AG20443 (cell line): ENCODE measurements around the gene COA3.

Experiments
- DNase-seq: peaks from one replicate; pipeline ENCODE4 v3.0.0; 2012; ENCODE audit warnings: low spot score, mixed read lengths

COA3 gene, protein sequence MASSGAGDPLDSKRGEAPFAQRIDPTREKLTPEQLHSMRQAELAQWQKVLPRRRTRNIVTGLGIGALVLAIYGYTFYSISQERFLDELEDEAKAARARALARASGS

DNA sequence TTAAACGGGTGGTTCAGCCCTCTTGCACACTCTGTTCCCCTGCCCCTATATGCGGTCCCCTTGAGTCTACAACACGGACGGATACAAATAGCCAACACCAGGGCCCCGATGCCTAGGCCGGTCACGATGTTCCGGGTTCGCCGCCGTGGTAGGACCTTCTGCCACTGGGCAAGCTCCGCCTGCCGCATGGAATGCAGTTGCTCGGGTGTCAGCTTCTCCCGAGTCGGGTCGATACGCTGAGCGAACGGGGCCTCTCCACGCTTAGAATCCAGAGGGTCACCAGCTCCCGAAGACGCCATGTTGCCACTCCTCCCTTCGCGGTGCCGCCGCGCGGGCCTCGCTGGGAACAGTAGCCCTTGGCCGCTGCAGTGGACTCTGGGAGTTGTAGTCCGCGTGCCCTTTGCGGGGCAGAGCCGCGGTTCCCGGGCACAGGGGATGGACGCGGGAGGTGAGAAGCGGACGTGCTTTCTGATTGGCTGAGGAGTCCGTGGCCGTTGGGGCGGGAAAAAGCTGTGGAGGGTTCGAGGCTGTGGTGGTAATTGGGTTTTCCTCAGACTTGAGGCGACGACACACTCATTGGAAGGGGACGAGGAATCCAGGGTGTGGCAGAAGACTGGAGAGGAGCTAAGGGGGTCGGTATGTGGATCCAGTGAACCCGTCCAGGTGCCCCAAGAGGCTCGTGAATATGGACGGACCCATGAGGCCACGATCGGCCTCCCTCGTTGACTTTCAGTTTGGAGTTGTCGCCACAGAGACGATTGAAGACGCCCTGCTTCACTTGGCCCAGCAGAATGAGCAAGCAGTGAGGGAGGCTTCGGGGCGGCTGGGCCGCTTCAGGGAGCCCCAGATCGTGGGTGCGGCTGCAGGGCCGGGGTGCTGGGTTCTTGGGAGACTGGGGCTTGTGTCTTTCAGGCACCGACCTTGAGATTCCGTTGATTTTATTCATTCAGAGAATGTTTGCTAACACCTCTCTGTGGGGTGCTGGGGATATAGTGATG lies at the start of gene COA3, which contains the start of gene CNTD1:
Gene COA3, minus strand, starts transcription at position 322 of the 998 bp plus-strand sequence. Its CDS starts 23 bp downstream, at position 299.
Gene CNTD1, plus strand, starts transcription at position 479 of the 998 bp plus-strand sequence. Its CDS starts 207 bp downstream, at position 686.
- peak; percentile 95 for DNase-seq

DNA sequence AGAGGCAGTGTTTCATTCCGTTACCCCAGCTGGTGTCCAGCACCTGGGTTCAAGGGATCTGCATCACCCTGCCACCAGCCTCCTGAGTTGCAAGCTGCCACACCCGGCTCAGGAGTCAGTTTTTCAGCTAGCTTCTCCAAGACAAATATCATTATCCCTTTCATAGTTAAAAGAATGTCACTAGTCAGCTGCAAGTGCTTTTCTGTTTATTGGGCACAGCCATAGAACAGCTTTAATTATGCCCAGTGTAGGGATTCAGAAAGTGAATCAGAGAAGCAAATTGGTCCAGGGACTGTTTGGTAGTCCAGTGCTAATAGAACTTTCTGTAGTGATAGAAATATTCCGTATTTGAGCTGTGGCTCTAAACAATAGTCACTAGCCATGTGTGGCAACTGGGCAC lies 49.6 kb upstream of the COA3 start:
- DNase-seq: no peak

DNA sequence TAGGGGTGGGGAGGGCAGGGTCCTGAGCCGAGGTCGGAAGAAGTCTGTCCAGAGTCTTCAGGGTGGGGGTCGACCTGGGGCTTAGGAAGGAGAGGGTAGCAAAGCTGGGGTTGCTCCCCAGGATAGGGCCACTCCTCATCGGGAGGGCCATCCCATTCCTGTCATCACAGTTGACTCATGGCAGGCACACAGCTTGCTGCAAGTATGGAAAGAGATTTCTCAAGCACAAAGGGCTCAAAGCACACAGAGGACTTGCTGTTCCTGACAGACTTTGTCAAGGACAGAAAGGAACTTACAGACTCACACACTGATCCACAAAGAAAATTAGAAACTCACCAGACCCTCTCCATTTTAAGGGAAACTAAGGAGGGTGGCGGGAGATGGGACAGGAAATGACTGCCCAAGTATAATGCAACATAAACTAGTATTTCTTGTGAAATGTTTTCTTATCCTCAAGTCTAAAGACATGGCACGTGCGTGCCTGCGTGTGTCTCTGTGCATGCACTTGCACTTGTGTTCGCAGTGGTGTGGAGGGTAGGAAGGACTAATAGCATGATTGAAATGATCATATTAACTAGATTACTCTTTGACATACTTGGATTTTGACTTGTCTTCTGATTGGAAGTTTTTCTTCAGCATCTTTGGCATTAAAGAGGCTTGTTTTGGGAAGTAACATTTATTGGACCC lies 48.2 kb upstream of the COA3 start:
- peak; percentile 73 for DNase-seq

DNA sequence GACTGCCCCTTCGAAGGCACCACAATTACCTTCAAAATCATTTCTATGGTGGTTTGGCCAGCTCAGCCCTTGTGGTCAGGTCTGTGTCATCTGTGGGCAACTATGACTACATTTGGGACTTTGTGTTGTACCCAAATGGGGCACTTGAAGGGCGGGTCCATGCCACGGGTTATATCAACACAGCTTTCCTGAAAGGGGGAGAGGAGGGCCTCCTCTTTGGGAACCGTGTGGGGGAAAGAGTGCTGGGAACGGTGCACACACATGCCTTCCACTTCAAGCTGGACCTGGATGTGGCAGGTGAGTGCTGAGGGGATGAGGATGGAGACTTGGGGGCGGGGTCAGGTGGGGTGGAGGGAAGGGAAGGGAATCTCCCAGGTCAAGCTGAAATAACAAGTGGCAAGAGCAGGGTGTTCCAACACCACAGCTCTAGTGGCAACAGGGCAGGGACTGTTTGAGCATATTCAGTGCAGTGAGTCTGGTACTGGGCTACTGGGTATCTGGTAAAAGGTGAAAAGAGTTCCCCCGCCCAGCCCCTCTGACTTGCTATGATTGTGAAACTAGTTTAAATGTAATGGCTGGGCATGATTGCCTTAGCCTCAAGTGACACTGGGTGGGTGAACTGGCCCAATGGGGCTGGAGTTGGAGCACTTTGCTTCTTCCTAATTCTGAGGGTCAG lies 47.6 kb upstream of the COA3 start:
- DNase-seq: no peak

DNA sequence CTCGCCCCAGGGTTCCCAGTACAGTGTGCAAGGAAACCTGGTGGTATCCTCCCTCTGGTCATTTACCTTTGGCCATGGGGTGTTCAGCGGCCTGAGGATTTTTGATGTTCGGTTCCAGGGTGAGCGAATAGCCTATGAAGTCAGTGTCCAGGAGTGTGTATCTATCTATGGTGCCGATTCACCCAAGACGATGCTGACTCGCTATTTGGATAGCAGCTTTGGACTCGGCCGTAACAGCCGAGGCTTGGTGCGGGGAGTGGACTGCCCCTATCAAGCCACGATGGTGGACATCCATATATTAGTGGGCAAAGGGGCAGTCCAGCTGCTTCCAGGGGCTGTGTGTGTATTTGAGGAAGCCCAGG lies 47.0 kb upstream of the COA3 start:
- no peak for DNase-seq

DNA sequence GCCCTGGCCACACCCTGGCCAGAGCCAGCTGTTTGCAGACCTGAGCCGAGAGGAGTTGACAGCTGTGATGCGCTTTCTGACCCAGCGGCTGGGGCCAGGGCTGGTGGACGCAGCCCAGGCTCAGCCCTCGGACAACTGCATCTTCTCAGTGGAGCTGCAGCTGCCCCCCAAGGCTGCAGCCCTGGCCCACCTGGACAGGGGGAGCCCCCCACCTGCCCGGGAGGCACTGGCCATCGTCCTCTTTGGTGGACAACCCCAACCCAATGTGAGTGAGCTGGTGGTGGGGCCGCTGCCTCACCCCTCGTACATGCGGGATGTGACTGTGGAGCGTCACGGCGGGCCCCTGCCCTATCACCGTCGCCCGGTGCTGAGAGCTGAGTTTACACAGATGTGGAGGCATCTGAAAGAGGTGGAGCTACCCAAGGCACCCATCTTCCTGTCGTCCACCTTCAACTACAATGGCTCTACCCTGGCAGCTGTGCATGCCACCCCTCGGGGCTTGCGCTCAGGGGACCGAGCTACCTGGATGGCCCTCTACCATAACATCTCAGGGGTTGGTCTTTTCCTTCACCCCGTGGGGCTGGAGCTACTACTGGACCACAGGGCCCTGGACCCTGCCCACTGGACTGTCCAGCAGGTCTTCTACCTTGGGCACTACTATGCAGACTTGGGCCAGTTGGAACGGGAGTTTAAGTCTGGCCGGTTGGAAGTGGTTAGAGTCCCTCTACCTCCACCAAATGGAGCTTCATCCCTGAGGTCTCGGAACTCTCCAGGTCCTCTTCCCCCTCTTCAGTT lies 46.5 kb upstream of the COA3 start:
- DNase-seq: no peak

DNA sequence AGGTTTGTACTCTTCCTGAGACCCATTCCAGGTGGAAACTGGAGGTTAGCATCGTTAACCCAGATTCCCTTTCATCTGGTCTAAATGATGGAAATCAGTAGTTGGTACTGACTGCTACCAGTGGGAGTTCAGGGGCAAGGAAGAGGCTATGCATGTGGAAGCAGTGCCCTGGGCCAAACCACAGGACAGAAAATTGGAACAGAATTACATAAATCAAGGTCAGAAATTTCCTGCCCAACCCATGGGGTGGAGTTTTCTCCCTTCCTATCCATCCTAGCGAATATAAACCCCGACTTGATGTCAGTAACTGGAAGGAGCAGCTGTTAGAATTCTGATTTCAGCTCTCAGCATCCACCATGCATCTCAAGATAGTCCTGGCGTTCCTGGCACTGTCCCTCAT lies 45.8 kb upstream of the COA3 start, which contains the start of gene AOC2:
Gene AOC2, plus strand, starts transcription at position 310 of the 400 bp plus-strand sequence. Its CDS starts 47 bp downstream, at position 357.
- no peak for DNase-seq

DNA sequence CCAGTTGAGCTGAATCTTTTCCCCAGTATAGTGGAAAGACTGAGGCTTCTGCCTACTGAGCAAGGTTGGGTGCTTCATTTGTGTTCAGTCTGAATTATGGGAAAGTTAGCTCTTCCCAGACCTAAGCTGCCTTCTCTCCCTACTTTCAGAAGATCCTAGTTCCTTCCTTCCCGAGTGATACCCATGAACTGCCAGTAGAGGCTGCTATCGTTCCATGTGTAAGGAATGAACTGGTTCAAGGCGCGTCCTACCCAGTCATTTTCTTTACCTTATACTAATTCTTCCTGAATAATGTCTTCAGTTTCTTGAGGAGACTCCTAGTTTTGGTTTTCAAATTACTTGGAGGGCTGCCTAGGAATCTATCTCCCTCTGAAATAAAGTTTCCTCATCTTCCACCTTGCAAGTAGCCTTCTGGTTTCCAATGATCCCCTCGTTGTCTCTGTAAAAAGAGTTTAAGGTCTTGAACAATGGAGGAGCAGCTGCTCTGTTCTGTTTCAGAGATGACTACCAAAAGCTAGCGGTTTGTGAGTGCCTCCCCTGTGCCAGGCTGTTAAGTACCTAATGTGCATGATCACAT lies 44.9 kb upstream of the COA3 start:
- DNase-seq: peak; percentile 84

DNA sequence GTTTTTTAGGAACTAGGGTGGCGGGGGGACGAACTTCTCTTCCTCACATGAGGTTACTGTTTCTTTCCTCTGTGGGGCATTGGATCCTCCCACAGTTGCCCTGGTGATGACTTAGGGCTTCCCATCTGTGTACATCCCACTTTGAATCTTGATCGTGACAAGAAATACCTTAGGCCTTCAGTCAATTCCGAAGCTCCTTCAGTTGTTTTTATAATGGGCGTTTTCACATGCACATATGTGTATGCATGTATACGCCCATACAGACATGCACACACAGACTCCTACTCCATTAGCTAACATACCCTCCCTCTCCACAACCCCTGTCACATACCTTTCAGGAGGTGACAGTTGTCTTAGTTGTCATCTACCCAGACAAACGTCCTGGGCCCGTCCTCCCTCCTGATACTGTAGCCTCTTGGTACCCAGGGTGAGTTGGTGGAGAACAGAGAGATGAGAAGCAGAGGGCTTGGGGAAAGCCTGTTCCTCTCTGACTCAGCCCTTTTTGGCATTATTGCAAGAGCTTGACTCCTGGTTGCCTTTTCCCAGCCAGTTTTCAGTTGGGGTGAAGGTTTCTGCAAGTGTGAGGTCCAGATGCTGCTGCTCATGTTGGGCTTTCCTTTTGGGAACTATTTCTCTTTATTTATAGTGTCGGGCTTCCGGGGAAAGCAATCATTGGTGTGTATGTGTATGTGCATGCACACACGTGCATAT lies 43.6 kb upstream of the COA3 start:
- DNase-seq: peak; percentile 50

DNA sequence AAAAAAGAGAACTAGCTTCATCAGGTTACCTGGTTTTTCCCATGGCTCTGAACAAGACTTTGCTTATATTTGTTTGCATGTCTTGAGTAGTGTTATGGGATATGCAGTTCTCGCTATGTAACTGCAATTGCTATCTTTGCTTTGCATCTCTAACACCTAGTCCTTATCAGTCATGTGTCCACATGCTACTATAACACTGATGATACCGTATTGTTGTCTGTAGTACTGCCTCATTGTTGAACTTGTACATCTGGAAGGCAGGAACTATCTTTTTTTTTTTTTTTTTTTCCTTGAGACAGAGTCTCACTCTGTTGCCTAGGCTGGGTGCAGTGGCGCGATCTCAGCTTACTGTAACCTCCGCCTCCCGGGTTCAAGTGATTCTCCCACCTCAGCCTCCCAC lies 37.2 kb upstream of the COA3 start:
- DNase-seq: no peak

DNA sequence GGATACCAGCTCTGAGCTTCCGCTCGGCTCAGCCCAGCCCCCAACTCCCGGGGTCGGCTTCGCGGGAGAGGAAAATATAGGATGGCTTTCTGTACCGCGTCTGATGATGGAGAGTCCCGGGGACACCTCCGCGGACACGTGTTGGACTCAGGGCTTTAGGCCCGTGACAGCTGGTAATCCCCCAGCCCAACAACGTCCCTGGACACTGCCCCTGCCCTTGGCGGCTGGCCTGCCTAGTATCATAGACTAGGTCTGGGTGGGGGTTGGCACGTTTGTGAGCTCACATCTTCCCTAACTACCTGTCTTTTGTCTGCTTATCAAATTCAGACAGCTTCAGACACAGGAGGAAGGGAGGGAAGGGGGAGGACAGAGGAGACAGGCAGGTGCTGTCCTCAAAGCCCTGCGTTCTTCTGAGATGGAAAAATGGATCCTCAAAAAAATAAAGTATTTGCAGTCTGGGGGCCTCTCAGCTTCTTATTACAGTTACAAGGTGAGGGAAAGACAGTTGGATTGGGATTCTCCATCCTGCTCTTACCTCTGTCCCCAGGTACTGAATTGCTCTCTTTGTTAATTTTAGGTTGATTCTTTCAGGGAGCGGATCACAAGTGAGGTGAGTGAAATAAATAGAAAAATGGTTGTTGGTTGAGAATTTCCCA lies 35.4 kb upstream of the COA3 start:
- DNase-seq: no peak

DNA sequence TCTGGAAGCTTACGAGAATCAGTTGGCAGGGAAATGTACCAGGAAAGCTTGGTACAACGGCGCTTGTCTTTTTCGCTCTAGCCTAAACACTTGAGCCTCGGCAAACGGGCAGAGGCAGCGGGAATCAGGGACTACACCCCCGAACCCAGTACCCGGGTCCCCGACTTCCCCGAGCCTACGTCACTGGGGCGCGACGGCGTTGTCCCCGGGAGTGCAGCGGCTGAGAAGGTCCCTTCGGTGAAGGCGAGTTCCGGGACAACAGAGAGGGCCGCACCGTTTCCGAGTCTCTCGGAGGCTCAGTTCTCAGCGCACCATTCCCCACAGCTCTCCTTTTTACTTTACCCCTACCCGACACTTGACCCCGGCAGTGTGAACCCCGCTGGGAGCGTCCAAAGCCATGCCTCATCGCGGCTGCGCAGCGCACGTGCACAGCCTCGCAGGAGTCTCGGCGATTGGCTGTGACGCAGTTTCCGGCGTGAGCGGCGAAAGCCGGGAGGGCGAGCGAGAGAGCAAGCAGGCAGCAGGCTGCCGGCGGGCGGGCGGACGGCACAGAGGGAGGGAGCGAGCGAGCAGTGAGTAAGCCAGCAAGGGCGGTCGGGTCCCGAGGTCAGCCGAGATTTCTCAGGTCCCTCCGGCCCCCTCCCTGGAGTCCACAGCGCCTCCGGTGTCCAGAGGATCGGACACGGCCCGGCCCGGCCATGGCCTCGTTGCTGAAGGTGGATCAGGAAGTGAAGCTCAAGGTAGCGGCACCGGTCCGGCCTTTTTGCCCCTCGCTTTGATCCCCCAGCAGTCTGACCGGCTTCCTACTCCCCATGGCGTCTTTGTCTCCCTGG lies 34.6 kb upstream of the COA3 start, which contains the start of gene PSME3:
Gene PSME3, plus strand, starts transcription at position 464 of the 833 bp plus-strand sequence. Its CDS starts 235 bp downstream, at position 699.
- DNase-seq: peak; percentile 95

DNA sequence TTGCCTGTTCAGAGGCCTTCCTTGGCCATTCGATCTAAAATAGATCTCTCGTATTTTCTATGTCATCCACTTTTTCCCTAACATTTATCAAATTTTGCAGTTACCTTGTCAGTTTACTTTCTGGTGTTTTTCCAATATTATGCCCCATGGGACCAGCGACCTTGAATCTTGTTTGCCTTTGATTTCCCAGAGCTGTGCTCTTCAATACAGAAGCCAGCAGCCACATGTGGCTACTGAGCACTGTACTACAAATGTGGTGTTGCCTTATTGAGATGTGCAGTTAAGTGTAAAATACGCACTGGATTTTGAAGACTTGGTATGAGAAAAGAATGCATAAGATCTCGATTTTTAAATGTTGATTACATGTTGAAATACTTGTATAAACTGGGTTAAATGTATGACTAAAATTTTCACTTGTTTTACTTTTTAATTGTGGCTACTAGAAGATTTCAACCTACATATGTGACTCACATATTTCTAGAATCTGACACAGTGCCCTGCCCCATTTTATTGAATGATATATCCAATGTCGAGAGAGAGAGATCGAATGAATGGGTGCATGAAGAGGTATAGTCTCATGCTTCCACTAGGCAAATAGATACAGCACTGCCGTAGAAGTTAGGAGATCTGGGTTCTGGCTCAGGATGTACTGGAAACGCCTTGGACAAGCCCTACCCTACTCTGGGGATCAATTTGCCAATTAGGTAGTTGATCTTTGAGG lies 33.9 kb upstream of the COA3 start:
- DNase-seq: no peak

DNA sequence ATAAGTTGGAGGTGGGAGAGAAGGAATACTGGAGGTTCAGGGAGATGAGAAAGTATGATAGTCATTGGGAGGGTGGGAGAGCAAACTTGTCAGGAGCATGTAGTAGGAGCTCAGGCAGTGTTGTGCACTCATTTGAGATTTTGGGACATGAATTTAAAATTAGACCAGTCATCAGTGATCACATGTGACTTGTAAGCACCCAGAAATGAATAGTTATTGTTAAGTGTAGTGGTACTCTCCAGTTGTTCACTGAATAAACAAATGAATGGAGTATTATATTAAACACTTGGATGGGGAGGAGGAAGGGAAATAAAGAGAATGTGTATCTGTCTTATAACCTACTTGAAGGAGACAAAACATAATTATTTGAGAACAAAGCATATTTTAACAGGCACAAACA lies 32.5 kb upstream of the COA3 start:
- DNase-seq: no peak

DNA sequence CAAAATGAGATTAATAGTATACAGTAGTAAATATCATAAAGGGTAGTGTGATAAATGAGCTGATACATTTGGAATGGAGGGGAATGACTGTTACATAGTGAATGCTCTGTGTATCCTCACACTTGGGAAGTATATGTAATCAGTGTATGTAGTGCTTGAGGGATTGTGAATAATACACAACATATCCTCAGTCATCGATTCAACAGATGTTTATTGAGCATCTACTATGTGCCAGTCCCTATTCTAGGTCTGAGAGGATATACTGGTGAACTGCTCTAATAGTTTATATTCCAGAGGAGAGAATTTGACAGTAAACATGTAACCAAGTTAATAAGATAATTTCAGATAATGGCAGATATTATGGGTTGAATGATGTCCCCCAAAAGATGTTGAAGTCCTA lies 29.0 kb upstream of the COA3 start:
- no peak for DNase-seq

DNA sequence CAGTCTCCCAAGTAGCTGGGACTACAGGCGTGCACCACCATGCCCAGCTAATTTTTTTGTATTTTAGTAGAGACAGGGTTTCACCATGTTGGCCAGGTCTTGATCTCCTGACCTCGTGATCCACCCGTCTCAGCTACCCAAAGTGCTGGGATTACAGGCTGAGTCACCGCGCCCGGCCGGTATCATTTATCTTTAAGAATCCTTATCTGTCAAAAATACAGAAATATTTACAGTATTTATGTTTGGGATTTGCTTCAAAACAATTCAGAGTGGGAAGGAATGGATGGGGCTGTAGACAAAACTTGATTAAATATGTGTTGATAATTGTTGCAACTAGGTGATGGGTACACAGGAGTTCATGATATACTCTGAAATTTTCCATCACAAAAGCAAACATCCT lies 22.7 kb upstream of the COA3 start:
- no peak for DNase-seq

DNA sequence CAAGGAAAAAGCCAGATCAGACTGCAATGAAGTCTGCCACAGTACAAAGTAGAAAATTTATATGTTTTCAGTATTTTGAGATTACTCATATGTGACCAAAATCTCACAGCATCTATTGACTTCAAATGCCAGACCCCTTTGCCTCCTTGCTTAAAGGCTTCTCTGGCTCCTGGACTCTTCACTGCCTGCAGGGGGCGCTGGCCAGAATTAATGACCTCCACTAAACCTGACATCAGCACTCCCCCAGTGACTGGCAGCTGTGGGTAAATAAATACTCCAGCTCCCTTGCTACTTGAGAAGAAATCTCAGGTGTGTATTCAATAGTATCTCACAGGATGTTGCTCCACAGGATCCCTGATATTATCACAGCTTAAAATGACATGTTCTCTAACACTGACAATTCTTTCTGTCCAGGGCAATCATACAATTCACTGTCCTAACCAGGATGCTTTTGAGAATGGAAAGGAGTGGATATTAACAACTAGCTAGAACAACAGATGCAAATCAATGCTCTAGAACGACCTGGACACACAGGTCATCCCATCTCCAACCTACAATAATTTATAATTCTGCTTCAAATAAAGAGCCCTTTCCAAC lies 21.5 kb upstream of the COA3 start:
- DNase-seq: peak; percentile 63

DNA sequence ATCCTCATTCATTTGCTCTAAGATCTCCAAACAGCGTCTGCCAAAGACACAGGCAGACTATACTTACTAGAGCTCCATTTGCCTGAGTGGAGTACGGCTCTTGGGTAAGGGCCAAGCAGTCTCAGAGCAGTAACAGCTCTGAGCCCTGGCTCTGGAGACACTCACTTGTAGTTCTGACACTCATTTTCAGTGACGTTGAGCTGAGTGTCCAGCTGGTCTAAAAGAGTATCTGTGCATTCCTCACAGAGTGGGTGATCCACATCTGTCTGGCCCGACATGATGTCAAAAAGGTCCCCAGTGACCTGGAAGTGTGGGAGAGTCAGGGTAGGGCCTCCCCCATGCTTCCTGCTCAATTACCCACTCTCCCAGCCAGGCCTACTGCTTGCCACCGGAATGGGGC lies 19.9 kb upstream of the COA3 start:
- DNase-seq: no peak
